Occipital lobe (tissue), 2 donors: Measurements from ENCODE around the gene GINS3. TPM values are rescaled to one million over a fixed set of nuclear protein-coding genes. Genes with fewer than 3 reads are reported as not detected.
"Not testable (repeated sequence)": the region's sequence is repeated elsewhere in the genome, so short reads cannot be mapped to it uniquely, and the experiment has no call there.

ENCODE experiments used
- DNase-seq: peaks from one replicate; lab custom pipeline; 2025; lab: John Stamatoyannopoulos, UW
- total RNA-seq: library from RNA; depleted of rRNA; stranded (reverse); fragments of >200 nt; gene quantifications from one replicate; pipeline ENCODE4 v1.2.3, GENCODE V29; 2014

GINS3 gene
- total RNA-seq, 1 donor from 2014 or later: 2.3 TPM

DNA sequence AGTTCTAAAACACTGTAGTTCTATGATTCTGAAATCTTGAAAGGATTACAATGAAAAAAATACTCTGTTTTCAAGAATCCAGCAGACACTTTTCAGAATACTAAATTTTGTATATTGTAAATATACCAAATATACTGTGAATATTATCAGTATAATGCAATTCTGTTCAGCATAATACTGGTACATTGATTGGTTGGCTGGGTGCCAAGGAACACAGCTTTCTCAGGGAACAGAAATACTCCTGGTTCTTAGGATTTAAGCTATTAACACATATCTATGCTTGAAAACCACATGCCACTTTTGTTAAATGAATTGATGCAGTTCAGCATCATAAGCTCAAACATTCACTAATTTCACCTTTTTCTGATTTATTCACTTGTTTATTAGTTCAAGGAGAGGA is 2.5 kb upstream of the GINS3 start:
- DNase-seq: no peak

DNA sequence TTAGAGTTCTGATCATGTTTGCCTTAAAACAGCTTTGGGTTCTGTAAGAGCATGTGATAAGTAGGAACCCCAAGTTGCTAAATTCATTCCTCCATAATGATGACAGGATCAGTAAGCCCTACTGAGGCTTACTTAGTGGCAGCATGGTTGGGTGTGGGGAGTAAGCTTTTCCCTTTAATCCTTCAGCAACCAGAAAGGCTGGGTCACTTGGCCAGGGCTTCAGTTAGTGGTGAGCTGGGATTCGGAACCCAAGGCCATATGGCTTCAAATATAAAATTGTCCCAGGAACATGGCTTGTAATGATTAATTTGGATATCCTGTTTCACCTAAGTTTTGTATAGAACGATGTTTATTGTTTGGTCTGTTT is 850 bp downstream of the GINS3 start:
- DNase-seq: no peak

DNA sequence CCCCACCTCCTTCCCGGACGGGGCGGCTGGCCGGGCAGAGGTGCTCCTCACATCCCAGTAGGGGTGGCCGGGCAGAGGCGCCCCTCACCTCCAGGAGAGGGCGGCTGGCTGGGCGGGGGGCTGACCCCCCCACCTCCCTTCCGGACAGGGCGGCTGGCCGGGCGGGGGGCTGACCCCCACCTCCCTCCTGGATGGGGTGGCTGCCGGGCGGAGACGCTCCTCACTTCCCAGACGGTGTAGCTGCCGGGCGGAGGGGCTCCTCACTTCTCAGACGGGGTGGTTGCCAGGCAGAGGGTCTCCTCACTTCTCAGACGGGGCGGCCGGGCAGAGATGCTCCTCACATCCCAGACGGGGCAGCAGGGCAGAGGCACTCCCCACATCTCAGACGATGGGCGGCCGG is 4.6 kb downstream of the GINS3 start:
- not testable (repeated sequence) for DNase-seq

DNA sequence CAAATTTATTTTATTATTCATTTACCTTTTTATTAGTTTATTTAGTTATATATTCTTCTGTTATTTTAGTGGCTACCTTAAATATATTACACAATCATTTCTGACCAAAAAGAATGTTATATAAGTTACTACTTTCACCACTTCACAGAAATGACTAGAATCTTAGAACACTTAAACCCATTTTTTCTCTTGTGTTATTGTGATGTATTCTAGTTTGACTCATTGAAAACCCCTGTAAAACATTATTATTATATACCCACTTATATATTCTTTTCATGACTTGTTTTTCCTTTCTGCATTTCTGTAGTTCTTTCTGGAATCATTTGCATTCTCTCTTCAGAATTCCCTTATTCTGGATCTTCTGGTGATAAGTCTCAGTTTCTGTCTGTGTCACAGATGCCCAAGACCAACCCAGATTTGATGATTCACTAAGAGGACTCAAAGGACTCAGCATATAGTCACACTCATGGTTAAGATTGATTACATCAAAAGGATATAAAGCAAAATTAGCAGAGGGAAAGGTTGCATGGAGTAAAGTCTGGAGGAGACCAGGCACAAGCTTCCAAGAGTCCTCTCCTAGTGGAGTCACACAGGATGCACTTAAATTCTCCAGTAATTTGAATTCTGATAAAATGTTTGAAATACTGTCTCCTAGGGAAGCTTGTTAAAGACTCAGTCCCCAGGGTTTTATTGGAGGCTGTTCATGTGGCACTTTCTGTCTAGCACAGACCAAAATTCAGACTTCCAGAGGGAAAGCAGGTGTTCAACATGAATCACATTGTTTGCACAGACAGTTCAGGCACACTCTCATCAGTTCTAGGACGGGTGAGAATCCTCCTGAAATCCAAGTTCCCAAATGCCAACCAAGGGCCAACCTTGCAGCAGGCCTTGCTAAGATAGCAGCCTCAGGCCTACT is 7.7 kb downstream of the GINS3 start:
- DNase-seq: no peak

DNA sequence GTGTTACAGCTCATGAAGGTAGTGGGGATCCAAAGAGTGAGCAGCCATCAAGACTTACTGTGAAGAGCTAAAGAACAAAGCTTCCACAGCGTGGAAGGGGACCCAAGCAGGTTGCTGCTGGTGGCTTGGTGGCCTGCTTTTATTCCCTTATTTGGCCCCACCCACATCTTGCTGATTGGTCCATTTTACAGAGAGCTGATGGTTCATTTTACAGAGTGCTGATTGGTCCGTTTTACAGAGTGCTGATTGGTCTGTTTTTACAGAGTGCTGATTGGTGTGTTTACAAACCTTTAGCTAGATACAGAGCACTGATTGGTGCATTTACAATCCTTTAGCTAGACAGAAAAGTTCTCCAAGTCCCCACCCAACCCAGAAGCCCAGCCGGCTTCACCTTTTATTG is 9.0 kb downstream of the GINS3 start:
- not testable (repeated sequence) for DNase-seq

DNA sequence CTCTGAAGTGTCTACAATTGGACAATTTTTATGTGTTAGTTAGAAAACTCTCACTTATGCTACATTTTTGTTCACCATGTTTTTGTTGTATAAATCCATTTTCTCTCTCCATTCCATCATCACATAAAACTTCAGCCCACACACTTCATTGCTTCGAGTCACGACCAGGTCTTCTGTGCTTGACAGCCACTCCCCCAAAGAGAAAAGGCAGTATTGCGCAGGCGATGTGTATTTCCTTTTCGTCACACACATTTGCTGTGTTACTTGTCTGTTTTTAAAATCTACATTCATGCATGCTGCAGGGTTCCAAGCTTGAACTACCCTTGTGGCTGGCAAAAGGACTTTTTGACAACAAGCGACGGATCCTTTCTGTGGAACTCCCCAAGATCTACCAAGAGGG is 10.5 kb downstream of the GINS3 start:
- DNase-seq: no peak

DNA sequence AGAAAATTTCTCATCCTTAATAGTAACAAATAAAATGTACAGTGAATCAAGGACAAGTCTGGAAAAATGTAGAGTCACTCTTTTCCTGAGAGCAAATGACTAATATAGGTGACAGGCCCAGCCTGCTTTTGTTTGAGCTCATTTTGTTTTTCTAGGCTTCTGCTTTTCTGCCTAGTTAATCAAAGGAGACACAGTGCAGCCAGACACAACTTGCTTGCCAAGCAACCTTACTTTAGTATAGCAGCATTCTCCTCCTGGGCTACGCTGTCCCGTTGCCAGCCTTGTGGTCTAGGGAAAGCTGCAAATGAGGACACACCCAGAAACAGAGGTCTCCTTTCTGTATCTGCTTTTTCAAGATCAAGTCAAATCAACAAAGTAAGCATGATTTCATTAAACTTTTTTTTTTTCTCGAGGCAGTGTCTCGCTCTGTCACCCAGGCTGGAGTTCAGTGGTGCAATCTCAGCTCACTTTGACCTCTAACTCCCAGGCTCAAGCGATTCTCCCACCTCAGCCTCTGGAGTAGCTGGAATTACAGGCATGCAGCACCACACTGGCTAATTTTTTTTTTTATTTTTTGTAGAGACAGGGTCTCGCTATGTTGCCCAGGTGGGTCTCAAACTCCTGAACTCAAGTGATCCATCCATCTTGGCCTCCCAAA is 17.2 kb downstream of the GINS3 start:
- no peak for DNase-seq

DNA sequence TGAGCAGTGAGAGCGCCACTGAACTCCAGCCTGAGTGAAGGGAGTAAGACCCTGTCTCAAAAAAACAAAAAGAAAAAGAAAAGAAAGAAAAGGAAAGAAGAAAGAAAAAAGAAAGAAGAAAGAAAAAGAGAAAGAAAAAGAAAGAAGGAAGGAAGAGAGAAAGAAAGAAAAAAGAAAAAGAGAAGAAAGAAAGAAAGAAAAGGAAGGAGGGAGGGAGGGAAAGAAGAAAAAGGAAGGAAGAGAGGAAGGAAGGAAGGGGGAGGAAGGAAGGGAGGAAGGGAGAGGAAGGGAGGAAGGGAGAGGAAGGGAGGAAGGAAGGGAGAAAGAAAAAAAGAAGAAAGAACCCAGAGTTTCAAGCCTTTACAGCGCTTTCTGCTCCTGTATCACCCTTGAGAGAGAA is 19.1 kb downstream of the GINS3 start:
- DNase-seq: no peak

DNA sequence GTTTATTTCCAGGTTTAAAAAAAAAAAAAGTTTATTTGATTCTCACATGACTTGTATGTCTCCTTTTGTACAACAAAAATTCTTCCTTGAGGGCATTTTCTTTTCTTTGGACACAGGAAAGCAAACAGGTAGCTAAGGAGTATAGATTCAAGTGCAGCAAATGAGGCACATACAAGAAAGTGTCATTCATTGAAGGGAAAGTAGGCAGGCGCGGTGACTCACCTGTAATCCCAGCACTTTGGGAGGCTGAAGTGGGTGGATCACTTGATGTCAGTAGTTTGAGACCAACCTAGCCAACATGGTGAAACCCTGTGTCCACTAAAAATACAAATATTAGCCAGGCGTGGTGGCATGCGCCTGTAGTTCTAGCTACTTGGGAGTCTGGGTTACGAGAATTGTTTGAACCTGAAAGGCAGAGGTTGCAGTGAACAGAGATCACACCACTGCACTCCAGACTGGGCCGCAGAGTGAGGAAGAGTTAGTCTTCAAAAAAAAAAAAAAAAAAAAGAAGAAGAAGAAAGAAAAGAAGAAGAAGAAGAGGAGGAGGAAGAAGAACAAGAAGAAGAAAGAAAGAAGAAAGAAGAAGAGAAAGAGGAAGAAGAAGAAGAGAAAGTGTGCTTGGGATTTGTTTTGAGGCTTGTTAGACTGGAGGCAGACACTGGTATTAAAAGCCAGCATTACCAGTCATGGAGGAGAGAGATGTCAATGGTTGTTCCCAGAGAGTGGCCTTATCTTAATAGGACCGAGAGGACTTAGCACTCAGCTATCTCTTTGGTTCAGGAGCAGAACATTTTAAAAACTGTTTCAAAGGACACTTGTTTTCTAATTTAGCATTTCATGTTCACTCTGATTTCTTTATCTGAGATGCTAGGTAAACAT is 19.7 kb downstream of the GINS3 start:
- DNase-seq: no peak

DNA sequence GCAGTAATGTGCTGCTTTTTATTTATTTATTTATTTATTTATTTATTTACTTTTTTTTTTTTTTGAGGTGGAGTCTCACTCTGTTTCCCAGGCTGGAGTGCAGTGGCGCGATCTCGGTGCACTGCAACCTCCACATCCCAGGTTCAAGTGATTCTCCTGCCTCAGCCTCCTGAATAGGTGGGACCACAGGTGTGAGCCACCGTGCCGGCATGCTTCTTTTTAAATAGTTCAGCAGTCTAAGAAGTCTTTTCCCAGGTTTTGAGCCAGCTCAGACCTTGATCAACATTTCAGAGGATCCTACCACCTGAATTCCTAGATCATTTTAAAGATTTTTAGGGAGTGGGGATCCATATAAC is 20.3 kb downstream of the GINS3 start:
- not testable (repeated sequence) for DNase-seq

DNA sequence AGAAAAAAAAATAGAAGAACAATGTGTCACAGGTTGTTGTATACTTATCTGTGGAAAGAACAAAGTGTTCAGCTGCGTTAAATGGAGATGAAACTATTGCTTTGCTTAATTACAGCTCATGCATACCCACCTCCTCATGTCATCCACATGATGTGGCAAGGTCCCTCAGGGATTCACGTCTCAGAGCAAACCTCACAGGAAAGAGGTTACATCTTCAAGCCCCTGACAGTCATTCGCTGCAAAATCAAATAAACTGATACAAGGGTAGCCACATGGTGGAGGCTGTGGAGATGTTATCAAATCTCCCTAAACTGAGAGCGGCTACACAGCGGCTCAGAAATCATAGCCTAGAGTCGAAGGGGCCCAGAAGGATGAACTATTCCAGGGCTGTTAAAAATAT is 21.1 kb downstream of the GINS3 start:
- DNase-seq: no peak

DNA sequence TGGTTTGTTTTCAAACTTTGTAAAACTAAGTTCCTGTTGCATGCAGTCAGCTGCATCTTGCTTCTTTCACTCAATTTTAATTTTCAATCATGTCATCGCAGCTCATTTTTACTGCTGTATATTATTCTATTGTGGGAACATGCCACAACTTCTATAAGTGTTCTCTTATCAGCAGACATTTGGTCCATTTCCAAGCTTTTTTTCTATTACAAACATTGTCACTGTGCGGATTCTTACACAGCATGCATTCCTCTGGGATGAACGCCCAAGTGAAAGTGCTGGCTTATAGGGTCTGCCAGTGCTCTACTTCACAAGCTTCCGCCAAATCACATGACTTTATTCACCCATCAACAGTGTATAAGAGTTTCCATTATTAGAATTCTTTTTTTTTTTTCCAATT is 22.7 kb downstream of the GINS3 start:
- no peak for DNase-seq

DNA sequence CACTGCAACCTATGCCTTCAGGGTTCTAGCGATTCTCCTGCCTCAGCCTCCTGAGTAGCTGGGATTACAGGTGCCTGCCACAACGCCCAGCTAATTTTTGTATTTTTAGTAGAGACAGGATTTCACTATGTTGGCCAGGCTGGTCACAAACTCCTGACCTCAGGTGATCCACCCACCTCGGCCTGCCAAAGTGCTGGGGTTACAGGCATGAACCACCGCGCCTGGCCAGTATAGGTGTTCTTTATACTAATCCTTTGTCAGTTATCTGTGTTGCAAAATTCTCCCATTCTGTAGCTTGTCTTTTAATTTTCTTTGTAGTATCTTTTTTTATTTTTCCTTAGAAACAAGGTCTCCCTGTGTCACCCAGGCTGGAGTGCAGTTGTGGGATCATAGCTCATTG is 23.7 kb downstream of the GINS3 start:
- DNase-seq: not testable (repeated sequence)

DNA sequence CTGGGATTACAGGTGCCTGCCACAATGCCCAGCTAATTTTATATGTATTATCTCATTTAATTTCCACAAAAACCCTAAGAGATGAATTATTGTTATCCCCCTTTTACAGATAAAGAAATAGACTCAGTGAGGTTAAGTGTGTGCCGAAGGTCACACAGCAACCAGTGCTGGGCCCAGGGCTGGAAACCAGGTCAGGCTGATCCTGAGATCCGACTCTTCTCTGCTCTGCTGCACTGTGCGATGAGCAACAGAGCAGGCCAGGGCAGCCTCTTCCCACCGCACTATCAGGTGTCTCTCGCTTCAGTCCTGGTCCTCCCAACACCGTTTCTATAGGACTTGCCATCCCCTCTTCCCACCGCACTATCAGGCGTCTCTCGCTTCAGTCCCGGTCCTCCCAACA is 24.8 kb downstream of the GINS3 start:
- no peak for DNase-seq

DNA sequence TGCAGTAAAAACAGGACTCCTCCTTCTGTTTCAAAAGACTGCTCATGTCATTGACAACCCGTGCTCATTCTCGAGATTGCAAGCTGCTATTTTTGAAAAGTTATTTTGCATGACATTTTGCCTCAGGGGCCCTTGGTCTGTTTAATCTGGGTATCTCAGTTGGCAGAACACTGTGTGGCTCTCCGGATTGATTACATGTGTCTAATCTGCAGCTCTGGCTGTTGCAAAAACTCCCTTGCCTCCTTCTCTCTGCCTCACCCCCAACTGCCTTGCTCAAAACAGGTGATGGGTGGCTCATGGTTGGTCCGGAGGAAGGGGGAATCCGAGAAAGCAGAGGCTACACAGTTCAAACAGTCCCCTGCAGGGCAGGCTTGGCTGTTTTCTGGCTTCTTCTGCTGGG is 25.3 kb downstream of the GINS3 start:
- DNase-seq: no peak

DNA sequence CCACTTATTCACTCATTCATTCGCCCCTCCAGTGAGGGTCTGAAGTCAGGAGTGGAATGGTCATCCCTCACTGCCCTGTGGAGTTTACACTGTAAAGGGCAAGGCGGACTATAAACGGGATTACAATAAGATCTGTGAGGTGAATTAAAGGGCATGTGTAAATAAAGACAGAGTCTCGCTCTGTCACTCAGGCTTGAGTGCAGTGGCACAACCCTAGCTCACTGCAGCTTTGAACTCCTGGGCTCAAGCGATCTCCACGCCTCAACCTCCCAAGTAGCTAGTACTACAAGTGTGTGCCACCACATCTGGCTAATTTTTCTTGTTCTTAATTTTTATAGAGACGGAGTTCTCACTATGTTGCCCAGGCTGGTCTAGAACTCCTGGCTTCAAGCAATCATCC is 25.8 kb downstream of the GINS3 start:
- DNase-seq: no peak

DNA sequence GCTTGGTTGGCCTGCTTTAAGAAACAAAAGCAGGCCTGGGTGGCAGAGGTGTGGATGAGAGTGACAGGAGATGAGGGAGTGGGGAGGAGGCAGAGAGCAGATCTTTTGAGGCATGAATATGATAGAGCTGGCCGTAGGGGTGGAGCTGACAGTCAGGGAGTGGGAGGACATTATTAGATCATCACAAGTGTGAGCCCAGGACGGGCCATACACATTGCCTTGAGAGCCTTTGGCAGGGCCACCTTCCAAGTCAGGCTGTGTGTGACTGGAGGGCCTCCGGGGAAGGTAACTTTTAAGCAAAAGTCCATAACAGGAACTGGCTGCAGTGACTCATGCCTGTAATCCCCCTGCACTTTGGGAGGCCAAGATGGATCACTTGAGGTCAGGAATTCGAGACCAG is 26.3 kb downstream of the GINS3 start:
- DNase-seq: no peak

DNA sequence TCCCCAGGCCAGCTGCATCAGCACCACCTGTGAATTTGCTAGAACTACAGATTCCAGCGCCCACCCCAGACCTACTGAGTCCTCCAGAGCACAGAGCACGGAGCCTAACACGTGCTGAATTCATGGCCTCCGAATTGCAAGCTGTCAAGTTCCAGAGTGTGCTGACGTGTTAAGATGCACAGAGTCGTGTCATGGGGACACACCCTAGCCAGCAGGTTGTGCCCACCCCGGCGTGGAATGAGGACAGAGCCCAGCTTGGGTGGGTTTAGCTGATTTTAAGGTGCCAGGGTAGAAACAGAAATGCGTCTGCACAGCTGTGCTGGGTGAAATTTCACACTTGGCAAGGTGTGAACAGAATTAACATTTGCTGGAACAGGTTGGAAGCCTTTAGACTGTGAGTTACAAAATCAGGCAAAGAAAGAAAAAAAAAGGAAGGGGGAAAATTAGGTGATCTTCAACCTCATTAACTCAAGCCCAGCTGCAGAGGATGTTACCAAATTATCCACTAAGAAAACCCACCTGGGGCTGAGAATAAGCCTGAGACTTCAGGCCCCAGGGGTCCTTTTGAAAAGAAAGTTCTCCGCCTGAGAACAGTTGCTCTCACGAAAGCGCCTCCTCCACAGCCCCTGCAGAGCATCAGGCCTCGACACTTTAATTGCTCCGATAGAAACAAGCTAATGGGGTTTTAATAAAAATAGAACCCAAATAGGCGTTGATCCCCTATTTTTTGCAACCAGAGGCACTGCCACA is 27.1 kb downstream of the GINS3 start:
- DNase-seq: no peak

DNA sequence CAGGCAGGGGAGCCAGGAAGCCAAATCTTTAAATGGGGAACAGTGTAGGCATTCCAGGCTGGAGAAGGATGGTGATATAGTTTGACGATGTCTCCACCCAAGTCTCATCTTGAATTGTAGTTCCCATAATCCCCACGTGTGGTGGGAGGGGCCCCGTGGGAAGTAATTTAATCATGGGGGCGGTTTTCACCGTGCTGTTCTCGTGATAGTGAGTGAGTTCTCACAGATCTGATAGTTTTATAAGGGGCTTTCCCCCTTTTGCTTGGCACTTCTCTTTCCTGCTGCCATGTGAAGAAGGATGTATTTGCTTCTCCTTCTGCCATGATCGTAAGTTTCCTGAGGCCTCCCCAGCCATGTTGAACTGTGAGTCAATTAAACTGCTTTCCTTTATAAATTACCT is 28.8 kb downstream of the GINS3 start:
- DNase-seq: no peak

DNA sequence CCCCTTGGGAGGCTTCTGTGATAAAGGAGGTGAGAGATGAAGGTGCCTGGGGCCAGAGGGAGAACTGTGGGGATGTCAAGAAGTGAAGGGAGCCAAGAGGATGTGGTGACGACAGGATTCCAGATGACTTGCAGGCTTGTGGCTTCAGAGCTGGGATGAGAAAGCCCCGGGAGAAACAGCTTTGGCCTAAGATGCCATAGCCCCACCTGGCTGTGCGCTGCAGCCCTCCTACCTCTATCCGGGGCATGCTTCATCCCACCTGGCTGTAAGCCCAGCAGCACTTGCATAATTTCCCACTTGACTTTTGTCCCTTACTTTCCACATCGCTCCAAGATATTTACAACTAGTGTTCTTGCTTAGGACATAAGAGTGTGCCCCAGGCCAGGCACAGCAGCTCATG is 29.3 kb downstream of the GINS3 start:
- DNase-seq: no peak

DNA sequence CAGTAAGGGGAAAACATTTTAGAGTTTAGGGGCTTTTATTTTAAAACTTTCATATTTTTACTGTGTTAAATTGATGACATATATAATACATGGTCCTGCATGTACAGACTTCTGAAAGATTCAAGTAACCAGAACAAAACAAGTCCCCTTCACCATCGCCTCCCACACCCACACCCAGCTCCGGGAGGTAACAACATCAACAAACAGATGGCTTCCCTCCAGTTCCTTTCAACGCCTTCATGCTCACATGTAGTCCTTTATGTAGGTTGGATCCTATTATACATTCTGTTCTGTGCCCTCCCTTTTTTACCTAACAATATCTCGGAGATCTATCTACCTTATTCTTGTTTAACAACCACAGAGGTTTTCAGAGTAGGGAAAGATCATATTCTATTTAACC is 30.5 kb downstream of the GINS3 start:
- DNase-seq: no peak

DNA sequence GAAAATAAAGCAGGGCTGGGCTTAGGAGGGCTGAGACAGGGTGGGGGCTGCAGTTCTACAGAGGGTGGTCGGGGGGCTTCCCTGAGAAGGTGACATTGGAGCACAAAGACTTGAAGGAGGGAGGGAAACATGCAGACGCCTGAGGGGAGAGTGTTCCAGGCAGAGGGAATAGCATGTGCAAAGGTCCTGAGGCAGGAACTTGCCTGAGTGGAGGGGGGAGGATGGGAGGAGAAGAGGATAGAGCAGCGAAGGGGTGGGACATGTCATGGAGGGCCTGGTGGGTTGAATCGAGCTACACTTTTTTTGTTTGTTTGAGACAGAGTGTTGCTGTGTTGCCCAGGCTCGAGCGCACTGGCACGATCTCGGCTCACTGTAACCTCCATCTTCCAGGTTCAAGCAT is 33.0 kb downstream of the GINS3 start:
- no peak for DNase-seq
